HepG2 (cell line): ENCODE results near the gene EPB41. TPM values are rescaled to one million over a fixed set of nuclear protein-coding genes. Genes with fewer than 3 reads are reported as not detected.

Source experiments
- BCLAF1 ChIP-seq: fragments of 450-650 bp; IDR thresholded peaks from 2 replicates; pipeline ENCODE4 v1.6.1; 2017; ENCODE audit warnings: mild to moderate bottlenecking
- FOXC1 ChIP-seq: sonication (generic); formaldehyde crosslinking; IDR thresholded peaks from 2 replicates; pipeline ENCODE4 v1.8.0; 2022; ENCODE audit warnings: mild to moderate bottlenecking, missing genetic modification reagents, borderline replicate concordance
- GATAD2A ChIP-seq: IDR thresholded peaks from 2 replicates; pipeline ENCODE4 v1.6.1; 2016
- GLI4 ChIP-seq: sonication (generic); formaldehyde crosslinking; IDR thresholded peaks from 2 replicates; pipeline ENCODE4 v1.5.1; 2020; ENCODE audit warnings: missing genetic modification reagents, mild to moderate bottlenecking, moderate library complexity, borderline replicate concordance
- KLF12 ChIP-seq: sonication (generic); formaldehyde crosslinking; IDR thresholded peaks from 2 replicates; pipeline ENCODE4 v1.4.0; 2020; ENCODE audit warnings: missing genetic modification reagents, borderline replicate concordance
- MYC ChIP-seq: sonication (generic); formaldehyde crosslinking; IDR thresholded peaks from 2 replicates; pipeline ENCODE4 v1.9.0; 2021; ENCODE audit warnings: missing genetic modification reagents, borderline replicate concordance
- NFAT5 ChIP-seq: sonication (generic); formaldehyde crosslinking; IDR thresholded peaks from 2 replicates; pipeline ENCODE4 v1.4.0; 2020; ENCODE audit warnings: missing genetic modification reagents
- PAWR ChIP-seq: sonication (generic); formaldehyde crosslinking; IDR thresholded peaks from 2 replicates; pipeline ENCODE4 v1.4.0; 2020; ENCODE audit warnings: missing genetic modification reagents, mild to moderate bottlenecking, borderline replicate concordance
- PITX1 ChIP-seq: sonication (generic); formaldehyde crosslinking; IDR thresholded peaks from 2 replicates; pipeline ENCODE4 v1.5.1; 2020; ENCODE audit warnings: mild to moderate bottlenecking, missing genetic modification reagents
- PTBP1 ChIP-seq: fragments of 200-400 bp; formaldehyde crosslinking; IDR thresholded peaks from 2 replicates; pipeline ENCODE4 v1.6.1; 2018; ENCODE audit warnings: low read length, low read depth; ENCODE audit not compliant: poor library complexity, severe bottlenecking
- RAD21 ChIP-seq: fragments of 450-650 bp; formaldehyde crosslinking; IDR thresholded peaks from 2 replicates; pipeline ENCODE4 v1.5.0; 2020; ENCODE audit warnings: mild to moderate bottlenecking
- RELA ChIP-seq: sonication (generic); formaldehyde crosslinking; IDR thresholded peaks from 2 replicates; pipeline ENCODE4 v1.4.0; 2020; ENCODE audit warnings: missing genetic modification reagents
- THAP9 ChIP-seq: sonication (generic); formaldehyde crosslinking; IDR thresholded peaks from 2 replicates; pipeline ENCODE4; 2020; ENCODE audit warnings: missing genetic modification reagents, mild to moderate bottlenecking, borderline replicate concordance
- ZNF138 ChIP-seq: sonication (generic); formaldehyde crosslinking; IDR thresholded peaks from 2 replicates; pipeline ENCODE4 v1.5.0; 2020; ENCODE audit warnings: mild to moderate bottlenecking, low read depth, missing genetic modification reagents
- ZNF160 ChIP-seq: sonication (generic); formaldehyde crosslinking; IDR thresholded peaks from 2 replicates; pipeline ENCODE4 v1.8.0; 2022; ENCODE audit warnings: mild to moderate bottlenecking, inconsistent platforms, missing genetic modification reagents
- ZNF280B ChIP-seq: sonication (generic); formaldehyde crosslinking; IDR thresholded peaks from 2 replicates; pipeline ENCODE4 v1.5.0; 2020; ENCODE audit warnings: missing genetic modification reagents, mild to moderate bottlenecking, borderline replicate concordance
- ZNF746 ChIP-seq: sonication (generic); formaldehyde crosslinking; IDR thresholded peaks from 2 replicates; pipeline ENCODE4 v1.8.0; 2022; ENCODE audit warnings: mild to moderate bottlenecking, missing genetic modification reagents
- polyA plus RNA-seq, 8 experiments: library from polyadenylated mRNA; depleted of rRNA in 3 of 8; stranded (reverse) in 7 of 8; unstranded in 1 of 8; fragments of >200 nt; fragmentation: Illumina TruSeq in 4 of 8; extraction: Trizol in 4 of 8; gene quantifications; 2 replicates each; pipeline versions ENCODE4 v1.2.1 to v1.2.3, GENCODE V29; 2011 to 2016; ENCODE audit warnings: low read depth in 4 of 8, missing spikeins in 1 of 8, mixed read lengths in 1 of 8; ENCODE audit not compliant: insufficient read depth in 1 of 8
- total RNA-seq, 5 experiments: library from RNA; depleted of rRNA; stranded (reverse); fragments of >200 nt; fragmentation: Illumina TruSeq; extraction: Trizol; gene quantifications; 2 replicates each; pipeline ENCODE4 v1.2.3, GENCODE V29; 2016; ENCODE audit warnings: low read depth in 1 of 5

Gene EPB41
- total and polyA plus RNA-seq, 2 of the 13 experiments (the other 11 are each of a cell fraction or from before 2014, with no cell fraction given) = 34.5 to 46.7 TPM

- TF ChIP-seq THAP9 (CRISPR knock-in tag) = no peak
- no peak for TF ChIP-seq ZNF160
- TF ChIP-seq PAWR (CRISPR knock-in tag) = no peak
- TF ChIP-seq RAD21 (CRISPR knock-in tag) = peak; percentile 97
- TF ChIP-seq PITX1 (CRISPR knock-in tag) = no peak
- no peak for TF ChIP-seq KLF12
- TF ChIP-seq BCLAF1 = no peak
- no peak for TF ChIP-seq RELA (CRISPR knock-in tag)
- TF ChIP-seq GATAD2A (CRISPR knock-in tag) = peak; percentile 53; the same call in 1 of the 2 replicates
- TF ChIP-seq PTBP1 = no peak
- TF ChIP-seq NFAT5 = no peak
- no peak for TF ChIP-seq ZNF746 (CRISPR knock-in tag)
- peak; percentile 26; the same call in 1 of the 2 replicates for TF ChIP-seq MYC
- TF ChIP-seq GLI4 = no peak
- TF ChIP-seq ZNF138 (CRISPR knock-in tag) = no peak
- TF ChIP-seq FOXC1 (CRISPR knock-in tag) = no peak
- peak; percentile 60; the same call in 1 of the 2 replicates for TF ChIP-seq ZNF280B (CRISPR knock-in tag)
Measured at GRCh38 chr1:28882009-28882628, 32.2 kb upstream of the EPB41 start (continued).
